Omental fat pad (tissue), 4 donors: Measurements from ENCODE around the gene DYNLT4. TPM values are rescaled to one million over a fixed set of nuclear protein-coding genes. Genes with fewer than 3 reads are reported as not detected.

Experiments used
- ATAC-seq: fragments of 150-250 bp; one replicate; pipeline ENCODE4 v1.9.1; 2016; ENCODE audit warnings: mild to moderate bottlenecking, moderate library complexity; ENCODE audit not compliant: low FRiP score
- DNase-seq: peaks from one replicate; pipeline ENCODE4 v3.0.0-alpha.2; 2019; ENCODE audit warnings: low spot score
- total RNA-seq, 4 donors: library from RNA; depleted of rRNA; stranded (reverse); fragments of >200 nt; gene quantifications; one replicate each; pipeline ENCODE4 v1.1.0, GENCODE V29; 2016
- TF ChIP-seq, protein P1 (sequence below), 3 donors: fragments of 450-650 bp; IDR thresholded peaks; one replicate each; pipeline ENCODE4 v1.5.1; 2016 to 2017; ENCODE audit warnings: antibody characterized with exemption in 3 of 3, mild to moderate bottlenecking in 3 of 3, moderate library complexity in 2 of 3

The DYNLT4 gene
- total RNA-seq, 4 donors from 2014 or later = 0.65 to 6.3 TPM; not detected in 2

DNA sequence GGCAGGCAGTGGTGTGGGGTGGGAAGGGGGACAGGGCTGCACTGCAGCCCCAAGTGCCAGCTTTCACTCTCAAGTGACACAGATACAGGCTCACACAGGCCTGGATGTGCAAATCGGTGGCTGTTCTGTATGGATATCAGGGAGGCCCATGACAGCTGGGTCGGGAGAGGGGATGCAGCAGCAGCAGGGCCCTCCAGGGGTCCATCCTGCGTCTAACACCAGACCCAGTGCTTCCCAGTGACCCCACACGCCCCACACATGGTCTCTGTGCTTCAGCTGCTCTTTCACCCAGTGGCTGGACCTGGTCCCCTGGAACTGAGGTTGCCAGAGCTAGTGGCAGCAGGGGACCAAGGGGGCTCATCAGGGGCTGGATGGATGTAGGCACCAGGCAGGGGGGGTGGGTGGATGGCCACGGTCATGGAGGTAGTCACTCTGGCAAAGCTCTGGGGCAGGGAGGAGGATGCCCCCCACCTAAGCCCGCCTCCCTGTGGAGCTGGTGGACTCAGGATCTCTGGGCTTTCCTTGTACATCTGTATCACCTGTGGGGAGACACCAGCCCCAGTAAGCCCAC, 15.1 kb upstream of the DYNLT4 start:
- TF ChIP-seq, protein P1, sequence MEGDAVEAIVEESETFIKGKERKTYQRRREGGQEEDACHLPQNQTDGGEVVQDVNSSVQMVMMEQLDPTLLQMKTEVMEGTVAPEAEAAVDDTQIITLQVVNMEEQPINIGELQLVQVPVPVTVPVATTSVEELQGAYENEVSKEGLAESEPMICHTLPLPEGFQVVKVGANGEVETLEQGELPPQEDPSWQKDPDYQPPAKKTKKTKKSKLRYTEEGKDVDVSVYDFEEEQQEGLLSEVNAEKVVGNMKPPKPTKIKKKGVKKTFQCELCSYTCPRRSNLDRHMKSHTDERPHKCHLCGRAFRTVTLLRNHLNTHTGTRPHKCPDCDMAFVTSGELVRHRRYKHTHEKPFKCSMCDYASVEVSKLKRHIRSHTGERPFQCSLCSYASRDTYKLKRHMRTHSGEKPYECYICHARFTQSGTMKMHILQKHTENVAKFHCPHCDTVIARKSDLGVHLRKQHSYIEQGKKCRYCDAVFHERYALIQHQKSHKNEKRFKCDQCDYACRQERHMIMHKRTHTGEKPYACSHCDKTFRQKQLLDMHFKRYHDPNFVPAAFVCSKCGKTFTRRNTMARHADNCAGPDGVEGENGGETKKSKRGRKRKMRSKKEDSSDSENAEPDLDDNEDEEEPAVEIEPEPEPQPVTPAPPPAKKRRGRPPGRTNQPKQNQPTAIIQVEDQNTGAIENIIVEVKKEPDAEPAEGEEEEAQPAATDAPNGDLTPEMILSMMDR (IDR thresholded peaks at IDR 0.05) = no peak
- no peak for DNase-seq
- no peak for ATAC-seq

DNA sequence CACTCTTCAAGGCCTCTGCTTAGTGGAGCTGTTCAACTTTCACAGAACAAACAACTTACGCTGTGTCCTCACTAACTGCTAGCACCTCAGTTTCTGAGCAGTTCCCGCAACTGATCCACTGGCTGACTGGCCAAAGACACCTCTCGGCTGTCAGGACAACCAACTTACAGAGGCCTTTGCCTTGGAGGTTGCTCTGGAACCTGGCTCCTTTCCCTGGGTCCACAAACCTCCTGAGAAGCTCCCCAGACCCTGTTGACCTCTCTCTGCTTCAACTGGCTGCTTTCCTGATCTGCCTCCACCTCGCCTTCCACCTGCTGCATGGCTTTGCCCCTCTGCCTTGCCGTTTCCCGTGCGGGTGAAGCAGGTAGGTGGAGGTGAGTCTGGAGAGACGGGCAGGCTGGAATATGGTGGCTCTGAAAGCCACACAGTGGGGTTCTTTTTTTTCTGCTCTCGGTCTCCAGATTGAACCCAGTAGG, 14.1 kb upstream of the DYNLT4 start:
- DNase-seq = no peak
- TF ChIP-seq, protein P1 (IDR thresholded peaks at IDR 0.05) = no peak
- ATAC-seq = no peak

DNA sequence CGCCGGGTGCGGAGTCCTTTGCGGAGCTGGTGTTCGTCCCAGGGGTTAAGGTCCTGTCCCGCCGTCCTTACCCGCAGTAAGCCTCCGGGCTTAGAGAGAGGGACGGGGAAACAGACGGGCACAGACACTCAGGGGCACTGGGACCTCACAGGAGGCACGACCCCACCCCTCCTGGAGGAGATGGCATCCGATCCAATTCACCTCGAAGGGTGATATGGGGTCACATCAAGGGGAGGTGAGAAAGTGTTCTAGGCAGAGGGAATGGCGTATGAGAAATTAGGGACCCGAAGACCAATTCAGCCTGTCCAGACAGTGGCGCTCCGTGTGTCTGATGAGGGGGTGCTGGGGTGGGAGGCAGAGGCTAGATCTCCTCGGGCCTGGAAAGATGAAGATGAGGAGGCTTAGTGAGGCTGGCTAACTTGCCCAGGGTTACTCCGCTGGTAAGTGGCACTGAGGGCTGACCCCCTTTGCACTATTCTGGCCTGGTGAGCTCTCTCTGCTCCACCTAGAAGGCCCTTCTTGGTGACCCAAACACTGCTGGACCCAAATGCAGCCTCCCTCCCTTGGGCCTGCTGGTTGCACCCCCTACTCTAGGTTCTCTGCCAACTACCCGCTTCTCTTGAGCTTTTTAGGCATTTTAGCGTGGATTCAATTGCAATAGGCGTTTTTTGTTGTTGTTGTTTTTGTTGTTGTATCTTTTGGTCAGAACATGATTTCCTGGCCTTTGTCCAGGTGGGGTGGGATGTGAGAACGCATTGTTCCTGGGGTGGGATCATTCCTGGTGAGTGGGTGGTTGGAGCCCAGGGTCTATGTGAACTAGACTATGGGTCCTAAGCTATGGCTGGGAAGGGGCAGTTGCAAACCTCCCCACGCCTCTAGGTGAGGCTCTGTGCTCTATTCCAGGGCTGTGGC, 13.4 kb upstream of the DYNLT4 start:
- TF ChIP-seq, protein P1 (IDR thresholded peaks at IDR 0.05) = no peak
- DNase-seq (no peak), ATAC-seq (peak; percentile 15)

DNA sequence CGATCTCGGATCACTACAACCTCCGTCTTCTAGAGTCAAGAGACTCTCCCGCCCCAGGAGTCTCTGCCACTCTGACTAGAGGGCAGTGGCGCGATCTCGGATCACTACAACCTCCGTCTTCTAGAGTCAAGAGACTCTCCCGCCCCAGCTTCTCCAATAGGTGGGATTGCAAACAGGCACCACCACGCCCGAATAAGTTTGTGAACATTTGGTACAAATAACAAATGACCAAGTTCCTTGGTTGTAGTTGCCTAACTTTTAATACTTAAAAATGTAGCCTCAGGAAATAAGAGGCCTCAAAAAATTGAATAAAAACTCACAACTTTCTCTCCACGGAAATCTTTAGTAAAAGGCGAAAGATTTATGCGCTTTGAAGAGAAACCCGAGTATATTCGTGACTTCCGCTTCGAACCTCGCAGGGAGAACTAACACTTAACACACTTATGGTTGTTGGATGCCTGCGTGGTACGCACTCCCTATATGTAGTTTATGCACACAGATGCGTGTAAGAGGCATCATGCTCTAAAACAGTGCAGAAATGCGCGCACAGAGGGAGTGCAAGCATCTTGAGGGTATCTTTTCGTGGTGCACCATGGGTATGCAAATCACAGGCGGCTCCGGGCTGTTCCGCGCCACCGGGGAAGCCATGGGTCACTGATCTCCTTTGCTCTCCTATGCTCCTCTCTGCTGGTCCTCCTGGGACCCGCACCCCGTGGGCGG, 12.6 kb upstream of the DYNLT4 start:
- DNase-seq (no peak), ATAC-seq (peak; percentile 61)
- TF ChIP-seq, protein P1 (IDR thresholded peaks at IDR 0.05) = no peak

DNA sequence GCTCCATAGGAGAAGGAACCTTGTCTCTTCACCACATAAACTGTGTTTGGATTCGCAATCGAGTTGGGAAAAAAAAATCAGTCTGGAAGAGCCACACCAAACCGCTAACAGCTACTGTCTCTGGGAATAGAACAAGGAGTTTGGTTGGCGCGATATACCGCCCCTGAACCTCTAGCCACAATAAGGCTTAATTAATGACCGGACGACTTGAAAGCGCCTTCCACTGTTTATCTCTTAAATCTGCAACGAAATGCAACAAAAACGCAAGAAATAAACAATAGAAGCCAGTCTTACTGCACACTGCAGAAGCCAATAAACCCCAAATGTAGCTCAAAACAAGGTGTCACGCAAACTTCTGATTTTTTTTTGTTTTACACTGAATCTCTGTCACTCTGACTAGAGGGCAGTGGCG, 12.1 kb upstream of the DYNLT4 start:
- TF ChIP-seq, protein P1 (IDR thresholded peaks at IDR 0.05) = no peak
- DNase-seq (no peak), ATAC-seq (peak; percentile 7)

DNA sequence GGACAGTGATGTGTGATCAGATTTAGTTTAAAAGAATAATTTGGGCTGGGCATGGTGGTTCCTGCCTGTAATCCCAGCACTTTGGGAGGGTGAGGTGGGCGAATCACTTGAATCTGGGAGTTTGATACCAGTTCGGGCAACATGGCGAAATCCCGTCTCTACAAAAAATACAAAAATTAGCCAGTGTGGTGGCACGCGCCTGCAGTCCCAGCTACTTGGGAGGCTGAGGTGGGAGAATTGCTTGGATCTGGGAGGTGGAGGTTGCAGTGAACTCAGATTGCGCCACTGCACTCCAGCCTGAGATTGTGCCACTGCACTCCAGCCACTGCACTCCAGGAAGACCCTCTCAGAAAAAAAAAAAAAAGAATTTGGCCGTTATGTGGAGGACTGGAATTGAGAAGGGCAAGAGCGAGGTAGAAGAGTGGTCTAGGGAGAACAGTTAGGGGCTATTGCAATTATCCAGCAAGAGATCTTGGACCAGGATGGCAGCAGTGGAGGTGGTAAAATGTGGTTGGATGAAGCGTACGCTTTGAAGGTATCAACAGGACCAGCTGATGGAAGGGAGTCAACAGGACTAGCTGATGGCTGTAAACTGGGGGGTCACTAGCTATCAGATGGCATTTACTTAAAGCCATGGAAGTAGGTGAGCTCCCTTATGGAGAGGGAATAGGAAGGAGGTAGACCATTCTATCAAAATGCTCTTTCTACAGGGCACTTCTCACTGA, 10.8 kb upstream of the DYNLT4 start:
- DNase-seq (no peak), ATAC-seq (no peak)
- TF ChIP-seq, protein P1 (IDR thresholded peaks at IDR 0.05) = no peak
